HG03575 (cell line): ENCODE results near the gene USP2.
A peak's percentile ranks its signal among the peaks of the same experiment; 100 is the strongest.

Experiments
- ATAC-seq: cut with Tn5 transposase; IDR thresholded peaks from one replicate; pipeline ENCODE4 v1.9.1; 2021; ENCODE audit not compliant: unreplicated experiment, insufficient number of reproducible peaks, low FRiP score; ENCODE audit errors: extremely low read depth

The USP2 gene

GRCh38 chr11:119335655-119336543, 45.6 kb downstream of the USP2 start:
- no peak for ATAC-seq

- no peak for ATAC-seq
These were observed 46.3 kb downstream of the USP2 start for GRCh38 chr11:119335091-119335654.

- peak; percentile 72 for ATAC-seq
These were observed 47.1 kb downstream of the USP2 start, which contains the start of gene RNF26 for GRCh38 chr11:119334174-119334930. Gene RNF26 (plus strand): TSS chr11:119334527. CDS start chr11:119335123, 596 bp downstream.

GRCh38 chr11:119332111-119332765, 49.3 kb downstream of the USP2 start:
- no peak for ATAC-seq

- no peak for ATAC-seq
These were observed 51.3 kb downstream of the USP2 start for GRCh38 chr11:119330237-119330636.

- ATAC-seq, result no peak
These were observed 52.2 kb downstream of the USP2 start for GRCh38 chr11:119329320-119329719.

GRCh38 chr11:119324189-119324588, 57.3 kb downstream of the USP2 start:
- ATAC-seq, result no peak

GRCh38 chr11:119323532-119324033, 57.9 kb downstream of the USP2 start:
- ATAC-seq, result no peak

- no peak for ATAC-seq
These were observed 58.5 kb downstream of the USP2 start for GRCh38 chr11:119322921-119323531.

- ATAC-seq, result no peak
These were observed 59.1 kb downstream of the USP2 start for GRCh38 chr11:119322360-119322739.

- ATAC-seq, result no peak
These were observed 60.5 kb downstream of the USP2 start for GRCh38 chr11:119320776-119321524.

GRCh38 chr11:119320240-119320775, 61.2 kb downstream of the USP2 start:
- no peak for ATAC-seq

GRCh38 chr11:119319700-119320239, 61.7 kb downstream of the USP2 start:
- ATAC-seq, result no peak

GRCh38 chr11:119319136-119319699, 62.3 kb downstream of the USP2 start:
- ATAC-seq, result no peak

GRCh38 chr11:119318240-119319135, 63.0 kb downstream of the USP2 start:
- ATAC-seq, result no peak

GRCh38 chr11:119317592-119318239, 63.8 kb downstream of the USP2 start:
- no peak for ATAC-seq
